Lower leg skin (tissue), 4 donors: ENCODE results near the gene RBMY1D. TPM values are rescaled to one million over a fixed set of nuclear protein-coding genes. Genes with fewer than 3 reads are reported as not detected.
"Not testable (repeated sequence)": the region's sequence is repeated elsewhere in the genome, so short reads cannot be mapped to it uniquely, and the experiment has no call there.

Experiments used
- DNase-seq, 2 donors: peaks; one replicate each; pipeline ENCODE4 v3.0.0-alpha.2; 2019; ENCODE audit warnings: low spot score in 2 of 2
- H3K4me3 ChIP-seq: fragments of 200-600 bp; sonication (generic); 2 replicates; pipeline ENCODE4 v1.5.1; 2017; ENCODE audit warnings: mild to moderate bottlenecking, low read depth; ENCODE audit not compliant: poor library complexity, severe bottlenecking
- POLR2A ChIP-seq, 2 donors: fragments of 450-650 bp; IDR thresholded peaks; one replicate each; pipeline ENCODE4 v1.6.1; 2016 to 2017; ENCODE audit warnings: antibody characterized with exemption in 2 of 2, mild to moderate bottlenecking in 1 of 2, moderate library complexity in 1 of 2
- WGBS, 2 donors: methylation state at CpG; one replicate each; pipeline ENCODE4 v1.1.5; 2018; 5-methylcytosine and 5-hydroxymethylcytosine counted together
- intact Hi-C: fragments of 100-400 bp; cut with DNase I; formaldehyde crosslinking; loops from one replicate; pipeline ENCODE4 v1.15.0; 2023; ENCODE audit warnings: low total_unique reads
- total RNA-seq, 4 donors: library from RNA; depleted of rRNA; stranded (reverse); fragments of >200 nt; gene quantifications; one replicate each; pipeline ENCODE4 v1.1.0, GENCODE V29; 2016
- TF ChIP-seq, protein P1 (sequence below), 3 donors: fragments of 450-650 bp; IDR thresholded peaks; one replicate each; pipeline ENCODE4 v1.5.1; 2016; ENCODE audit warnings: antibody characterized with exemption in 3 of 3, mild to moderate bottlenecking in 3 of 3, moderate library complexity in 2 of 3

Gene RBMY1D
- not detected for total RNA-seq

DNA sequence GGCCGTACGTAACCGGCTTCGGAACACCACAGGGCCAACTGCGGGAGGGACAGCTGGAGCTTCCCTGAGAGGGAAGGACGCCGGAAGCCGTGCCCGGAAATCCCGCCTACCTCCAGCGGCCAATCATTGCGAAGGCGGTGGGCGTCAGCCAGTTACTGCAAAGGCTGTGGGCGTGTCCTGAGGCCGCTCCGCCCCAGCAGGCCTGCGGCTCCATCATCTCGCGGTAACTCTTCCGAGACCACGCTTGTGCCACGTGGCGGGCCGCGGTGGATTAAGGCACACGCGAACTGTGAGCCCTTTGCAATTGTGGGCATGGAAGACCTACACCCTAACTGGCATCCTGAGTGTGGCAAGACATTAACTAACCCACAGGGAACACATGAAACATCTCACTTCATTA, at the start of gene RBMY1D:
RBMY1D (minus strand) TSS at position 101 of the 400 bp plus-strand sequence. CDS start 2,013 bp downstream, outside the sequence.
- H3K4me3 ChIP-seq, intact Hi-C loops, DNase-seq: not testable (repeated sequence)
- WGBS, 2 donors, result no CpG with 5 or more reads among the region's 28 CpGs

DNA sequence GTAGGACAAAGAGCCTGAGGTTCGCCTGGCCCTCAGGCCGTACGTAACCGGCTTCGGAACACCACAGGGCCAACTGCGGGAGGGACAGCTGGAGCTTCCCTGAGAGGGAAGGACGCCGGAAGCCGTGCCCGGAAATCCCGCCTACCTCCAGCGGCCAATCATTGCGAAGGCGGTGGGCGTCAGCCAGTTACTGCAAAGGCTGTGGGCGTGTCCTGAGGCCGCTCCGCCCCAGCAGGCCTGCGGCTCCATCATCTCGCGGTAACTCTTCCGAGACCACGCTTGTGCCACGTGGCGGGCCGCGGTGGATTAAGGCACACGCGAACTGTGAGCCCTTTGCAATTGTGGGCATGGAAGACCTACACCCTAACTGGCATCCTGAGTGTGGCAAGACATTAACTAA, 23.6 kb upstream of the RBMY1D start, which contains the start of gene RBMY1E:
RBMY1E (minus strand) TSS at position 101 of the 400 bp plus-strand sequence. CDS start 1,978 bp downstream, outside the sequence.
- DNase-seq, intact Hi-C loops, H3K4me3 ChIP-seq: not testable (repeated sequence)
- WGBS, 2 donors, result no CpG with 5 or more reads among the region's 29 CpGs

DNA sequence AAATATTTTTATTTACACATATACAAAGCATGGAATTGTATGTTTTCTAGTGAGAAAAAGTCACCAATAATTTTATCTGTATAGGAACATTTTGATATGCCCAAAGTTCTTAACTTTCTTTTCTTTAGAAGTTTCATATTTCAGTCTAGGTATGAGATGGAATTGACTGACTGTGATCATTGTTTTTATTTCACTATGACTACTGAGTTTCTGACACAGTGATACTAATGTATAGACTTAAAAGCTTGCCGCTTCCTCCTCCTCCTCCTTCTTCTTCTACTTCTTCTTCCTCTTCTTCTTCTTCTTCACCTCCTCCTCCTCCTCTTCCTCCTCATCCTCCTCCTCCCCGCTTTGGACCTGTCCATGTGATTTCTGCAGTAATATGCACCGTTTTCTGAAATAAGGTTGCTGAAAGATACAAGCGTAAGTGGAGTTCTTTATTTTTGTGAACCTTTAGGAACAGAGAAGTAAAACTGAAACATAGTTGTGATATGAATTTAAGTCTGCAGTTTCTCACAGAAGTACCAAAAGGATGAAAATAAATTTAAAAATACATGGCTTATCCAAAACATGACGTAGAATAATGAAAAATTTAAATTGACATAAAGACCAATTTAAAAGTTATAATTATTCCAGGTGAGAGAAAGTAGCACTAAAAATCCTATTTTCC, 24.8 kb downstream of the RBMY1D start:
- intact Hi-C loops, DNase-seq, H3K4me3 ChIP-seq: not testable (repeated sequence)
- WGBS, 2 donors, result no CpG with 5 or more reads among the region's 5 CpGs

DNA sequence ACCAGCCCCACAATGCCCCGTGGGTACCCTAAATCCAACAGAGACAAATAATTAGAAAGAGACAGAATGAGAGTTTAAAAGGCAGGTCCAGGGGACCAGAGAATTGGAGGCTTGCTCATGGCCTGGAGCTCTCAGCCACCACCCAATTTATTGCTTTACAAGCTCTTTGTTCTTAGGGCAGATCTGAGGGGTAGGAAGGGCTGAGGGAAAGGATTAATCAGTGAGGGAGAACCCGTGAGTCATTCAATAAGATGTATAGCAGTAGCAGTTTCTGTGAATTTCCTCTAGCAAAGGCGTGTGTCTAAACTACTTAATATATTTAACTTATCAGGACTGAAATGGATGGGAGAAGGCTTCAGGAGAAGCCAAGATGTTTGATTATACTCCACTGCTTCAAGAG, 48.8 kb downstream of the RBMY1D start:
- DNase-seq, result no peak
- intact Hi-C loops, result no loop called here
- TF ChIP-seq POLR2A (IDR thresholded peaks at IDR 0.05), result no peak
- TF ChIP-seq, protein P1, sequence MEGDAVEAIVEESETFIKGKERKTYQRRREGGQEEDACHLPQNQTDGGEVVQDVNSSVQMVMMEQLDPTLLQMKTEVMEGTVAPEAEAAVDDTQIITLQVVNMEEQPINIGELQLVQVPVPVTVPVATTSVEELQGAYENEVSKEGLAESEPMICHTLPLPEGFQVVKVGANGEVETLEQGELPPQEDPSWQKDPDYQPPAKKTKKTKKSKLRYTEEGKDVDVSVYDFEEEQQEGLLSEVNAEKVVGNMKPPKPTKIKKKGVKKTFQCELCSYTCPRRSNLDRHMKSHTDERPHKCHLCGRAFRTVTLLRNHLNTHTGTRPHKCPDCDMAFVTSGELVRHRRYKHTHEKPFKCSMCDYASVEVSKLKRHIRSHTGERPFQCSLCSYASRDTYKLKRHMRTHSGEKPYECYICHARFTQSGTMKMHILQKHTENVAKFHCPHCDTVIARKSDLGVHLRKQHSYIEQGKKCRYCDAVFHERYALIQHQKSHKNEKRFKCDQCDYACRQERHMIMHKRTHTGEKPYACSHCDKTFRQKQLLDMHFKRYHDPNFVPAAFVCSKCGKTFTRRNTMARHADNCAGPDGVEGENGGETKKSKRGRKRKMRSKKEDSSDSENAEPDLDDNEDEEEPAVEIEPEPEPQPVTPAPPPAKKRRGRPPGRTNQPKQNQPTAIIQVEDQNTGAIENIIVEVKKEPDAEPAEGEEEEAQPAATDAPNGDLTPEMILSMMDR (IDR thresholded peaks at IDR 0.05), result no peak
- no peak overlapping the region for H3K4me3 ChIP-seq
- 34% methylated on average over 3 of the region's 3 CpGs; no CpG with 5 or more reads in 1 of the 2 donors for WGBS, 2 donors

DNA sequence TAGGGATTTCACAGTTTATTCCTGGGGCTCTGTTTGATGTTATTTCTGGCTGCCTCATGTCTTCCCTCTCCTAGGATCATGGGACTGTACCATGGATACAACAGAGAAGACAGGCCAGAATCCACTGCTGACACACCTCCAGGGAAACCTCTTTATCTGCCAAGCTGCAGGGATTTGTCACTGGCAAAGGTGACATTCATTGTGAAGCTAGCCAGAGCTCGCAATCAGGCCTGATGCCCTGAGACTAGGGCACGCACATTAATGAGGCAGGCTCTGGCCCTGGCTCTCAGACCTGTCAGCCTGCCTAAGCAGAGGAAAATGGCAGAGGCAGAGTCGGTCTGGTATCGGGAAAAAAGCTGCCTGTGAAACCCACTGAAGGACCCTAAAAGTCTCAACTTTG, 52.2 kb downstream of the RBMY1D start:
- intact Hi-C loops, result no loop called here

DNA sequence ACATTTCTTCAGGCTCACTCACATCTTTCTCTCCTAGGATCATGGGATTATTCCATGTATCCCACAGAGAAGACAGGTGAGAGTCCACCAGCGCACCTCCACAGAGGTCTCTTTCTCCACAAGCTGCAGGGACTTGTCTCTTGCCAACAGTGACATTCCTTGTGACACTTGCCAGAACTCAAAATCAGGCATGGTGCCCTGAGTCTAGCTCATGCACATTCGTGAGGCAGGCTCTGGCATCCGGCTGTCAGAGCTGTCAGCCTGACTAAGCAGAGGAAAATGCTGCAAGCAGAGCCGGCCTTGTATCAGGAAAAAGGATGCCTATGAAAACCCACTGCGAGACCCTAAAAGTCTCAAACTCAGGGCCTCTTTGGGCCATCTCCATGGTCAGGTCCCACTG, 54.8 kb downstream of the RBMY1D start:
- H3K4me3 ChIP-seq, result no peak overlapping the region
- no peak for TF ChIP-seq POLR2A (IDR thresholded peaks at IDR 0.05)
- TF ChIP-seq, protein P1 (IDR thresholded peaks at IDR 0.05), result no peak
- intact Hi-C loops, result no loop called here
- WGBS, 2 donors, result 57% methylated on average over 5 of the region's 5 CpGs; no CpG with 5 or more reads in 1 of the 2 donors
- DNase-seq, result no peak

More for the DNA sequence above, 52.2 kb downstream of the RBMY1D start:
- WGBS, 2 donors, result no CpG with 5 or more reads among the region's 4 CpGs
- H3K4me3 ChIP-seq, result no peak overlapping the region
- TF ChIP-seq POLR2A (IDR thresholded peaks at IDR 0.05), result no peak
- TF ChIP-seq, protein P1 (IDR thresholded peaks at IDR 0.05), result no peak
- no peak for DNase-seq

DNA sequence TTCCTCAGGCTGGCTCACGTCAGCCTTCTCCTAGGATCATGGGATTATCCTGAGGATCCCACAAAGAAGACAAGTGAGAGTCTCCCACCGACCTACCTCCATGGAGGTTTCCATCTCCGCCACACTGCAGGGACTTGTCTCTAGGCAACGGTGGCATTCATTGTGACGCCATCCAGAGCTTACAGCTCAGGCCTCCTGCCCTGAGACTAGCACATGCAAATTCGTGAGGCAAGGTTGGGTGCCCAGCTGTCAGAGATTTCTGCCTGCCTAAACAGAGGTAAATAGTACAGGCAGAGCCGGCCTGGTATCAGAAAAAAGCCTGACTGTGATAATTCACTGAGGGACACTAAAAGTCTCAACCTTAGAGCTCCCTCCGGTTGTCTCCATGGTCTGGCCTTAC, 58.0 kb downstream of the RBMY1D start:
- no peak overlapping the region for H3K4me3 ChIP-seq
- TF ChIP-seq, protein P1 (IDR thresholded peaks at IDR 0.05), result no peak
- no peak for TF ChIP-seq POLR2A (IDR thresholded peaks at IDR 0.05)
- intact Hi-C loops, result no loop called here
- DNase-seq, result no peak
- WGBS, 2 donors, result 72% methylated on average over 5 of the region's 8 CpGs; no CpG with 5 or more reads in 1 of the 2 donors
